Stimulated activated naive CD8-positive, alpha-beta T cell treated with anti-CD3 and anti-CD28 coated beads, Interleukin-15, amount 100 ng/mL, for 72 hours (primary cell): ENCODE data around the gene COL23A1.

Experiments
- ATAC-seq: fragments of 150-1000 bp; cut with Tn5 transposase; 2 replicates; pipeline ENCODE4 v1.10.0; 2021; ENCODE audit warnings: mild to moderate bottlenecking, moderate library complexity
- DNase-seq, 2 donors: peaks; one replicate each; pipeline ENCODE4 v3.0.0; 2021 to 2022
- H3K27ac Mint-ChIP-seq, 2 donors: one replicate each; pipeline ENCODE4 v1.8.0; 2022; ENCODE audit warnings: mild to moderate bottlenecking in 2 of 2, mixed read lengths in 2 of 2, moderate library complexity in 2 of 2
- H3K27me3 Mint-ChIP-seq: one replicate; pipeline ENCODE4 v1.8.0; 2022; ENCODE audit warnings: mixed read lengths
- H3K4me1 Mint-ChIP-seq: one replicate; pipeline ENCODE4 v1.8.0; 2022; ENCODE audit warnings: mild to moderate bottlenecking, mixed read lengths
- H3K4me3 Mint-ChIP-seq, 2 donors: one replicate each; pipeline ENCODE4 v1.8.0; 2022; ENCODE audit warnings: mild to moderate bottlenecking in 2 of 2, mixed read lengths in 2 of 2, moderate library complexity in 1 of 2
- H3K9me3 Mint-ChIP-seq, 2 donors: one replicate each; pipeline ENCODE4 v1.8.0; 2022; ENCODE audit warnings: mixed read lengths in 2 of 2

Gene COL23A1

DNA sequence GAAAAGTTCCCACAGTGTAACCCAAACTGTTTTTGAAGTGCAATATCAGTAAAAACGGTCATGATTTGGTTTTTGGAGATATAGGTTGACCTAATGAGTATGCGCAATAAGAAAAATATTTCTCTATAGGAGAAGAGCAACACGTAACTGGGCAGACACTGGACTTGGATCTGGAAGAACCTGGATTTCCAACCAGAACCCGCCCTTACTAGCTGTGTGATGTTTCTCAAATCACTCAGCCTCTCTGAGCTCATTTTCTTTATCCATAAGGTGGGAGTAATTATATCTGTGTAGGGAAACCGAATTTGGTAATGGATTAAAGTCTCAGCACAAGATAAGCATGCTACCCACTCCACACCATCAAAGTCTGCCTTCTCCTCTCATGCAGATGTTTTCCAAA is 169.1 kb downstream of the COL23A1 start:
- DNase-seq (no peak), ATAC-seq (no peak)
- Mint-ChIP-seq H3K4me3 (no peak overlapping the region), H3K4me1 (peaks cover 7% of the 10 kb centered on the region), H3K27me3 (peaks cover 8% of the 10 kb centered on the region), H3K9me3 (no peaks in the 10 kb centered on the region), H3K27ac (no peak overlapping the region)

DNA sequence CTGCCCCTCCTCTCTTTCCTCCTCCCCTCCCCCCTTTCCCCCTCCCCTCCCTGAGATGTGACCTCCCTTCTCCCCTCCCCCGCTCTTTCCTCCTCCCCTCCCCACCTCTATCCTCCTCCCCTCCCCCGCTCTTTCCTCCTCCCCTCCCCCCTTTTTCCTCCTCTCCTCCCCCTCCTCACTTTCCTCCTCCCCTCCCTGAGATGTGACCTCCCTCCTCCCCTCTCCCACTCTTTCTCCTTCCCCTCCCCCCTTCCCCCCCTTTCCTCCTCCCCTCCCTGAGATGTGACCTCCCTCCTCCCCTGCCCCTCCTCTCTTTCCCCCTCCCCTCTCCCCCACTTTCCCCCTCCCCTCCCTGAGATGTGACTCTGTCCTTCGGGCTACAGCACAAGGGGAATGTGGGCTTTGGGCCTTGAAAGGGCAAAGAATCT is 169.8 kb downstream of the COL23A1 start:
- no peak overlapping the region for H3K4me3 Mint-ChIP-seq
- no peak for ATAC-seq
- peaks cover 7% of the 10 kb centered on the region for H3K4me1 Mint-ChIP-seq

DNA sequence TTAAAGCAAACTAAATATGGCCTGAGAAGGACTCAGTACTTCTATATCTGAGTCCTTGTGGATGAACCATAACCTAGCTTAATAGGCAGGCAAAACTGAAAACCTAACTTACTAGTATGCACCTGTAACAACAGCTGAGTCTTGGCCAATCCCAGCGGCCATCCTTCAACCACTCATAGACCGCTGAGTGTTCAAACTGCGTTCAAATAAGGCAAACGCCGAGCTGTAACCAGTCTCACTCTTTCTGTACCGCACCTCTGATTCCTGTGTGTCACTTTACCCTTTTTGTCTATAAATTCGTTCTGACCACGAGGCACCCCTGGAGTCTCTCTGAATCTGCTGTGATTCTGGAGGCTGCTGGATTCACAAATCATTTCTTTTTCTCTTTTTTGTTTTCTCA is 170.5 kb downstream of the COL23A1 start:
- H3K4me1 Mint-ChIP-seq: peaks cover 7% of the 10 kb centered on the region

More for the DNA sequence above, 169.8 kb downstream of the COL23A1 start:
- Mint-ChIP-seq H3K27me3 (peaks cover 8% of the 10 kb centered on the region), H3K27ac (no peak overlapping the region), H3K9me3 (no peaks in the 10 kb centered on the region)
- peak in 1 of 2 donors; percentile 4 for DNase-seq

GRCh38 chr5:178419196-178419595 is 171.0 kb downstream of the COL23A1 start:
- DNase-seq (no peak), ATAC-seq (no peak)
- peaks cover 7% of the 10 kb centered on the region for H3K4me1 Mint-ChIP-seq
- H3K4me3 Mint-ChIP-seq: no peak overlapping the region
- H3K27me3 Mint-ChIP-seq: peaks cover 8% of the 10 kb centered on the region
- no peaks in the 10 kb centered on the region for H3K9me3 Mint-ChIP-seq
- no peak overlapping the region for H3K27ac Mint-ChIP-seq

More for the DNA sequence above, 170.5 kb downstream of the COL23A1 start:
- ATAC-seq (no peak), DNase-seq (no peak)
- H3K9me3 Mint-ChIP-seq: no peaks in the 10 kb centered on the region
- peaks cover 8% of the 10 kb centered on the region for H3K27me3 Mint-ChIP-seq
- no peak overlapping the region for H3K27ac Mint-ChIP-seq
- no peak overlapping the region for H3K4me3 Mint-ChIP-seq

GRCh38 chr5:178418471-178419010 is 171.7 kb downstream of the COL23A1 start:
- H3K27ac Mint-ChIP-seq: no peak overlapping the region
- no peaks in the 10 kb centered on the region for H3K9me3 Mint-ChIP-seq
- peaks cover 7% of the 10 kb centered on the region for H3K4me1 Mint-ChIP-seq
- DNase-seq (no peak), ATAC-seq (no peak)
- no peak overlapping the region for H3K4me3 Mint-ChIP-seq
- H3K27me3 Mint-ChIP-seq: peaks cover 8% of the 10 kb centered on the region

DNA sequence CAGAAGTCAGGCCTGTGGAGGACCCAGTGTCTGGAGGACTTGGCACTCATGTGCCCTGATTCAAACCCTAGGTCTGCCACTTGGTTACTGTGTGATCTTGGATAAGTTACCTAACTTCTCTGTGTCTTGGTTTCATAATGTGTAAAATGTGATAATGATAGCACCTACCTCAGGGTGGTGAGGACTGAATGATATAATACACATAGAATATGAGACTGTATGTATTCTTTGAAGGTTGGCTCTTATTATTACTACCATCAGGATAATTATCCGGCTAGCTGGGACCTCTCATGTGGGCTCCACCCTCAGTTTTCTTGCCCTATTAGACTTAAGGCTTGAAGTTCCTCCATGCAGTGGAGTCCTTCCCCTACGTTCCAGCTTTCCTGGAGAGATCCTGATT is 172.2 kb downstream of the COL23A1 start:
- Mint-ChIP-seq H3K27me3 (peaks cover 8% of the 10 kb centered on the region), H3K9me3 (no peaks in the 10 kb centered on the region), H3K4me1 (peaks cover 7% of the 10 kb centered on the region), H3K4me3 (no peak overlapping the region), H3K27ac (no peak overlapping the region)
- DNase-seq: no peak
- no peak for ATAC-seq

GRCh38 chr5:178417391-178417811 is 172.8 kb downstream of the COL23A1 start:
- H3K9me3 Mint-ChIP-seq: no peaks in the 10 kb centered on the region
- no peak for DNase-seq
- H3K4me1 Mint-ChIP-seq: peaks cover 7% of the 10 kb centered on the region
- no peak for ATAC-seq
- no peak overlapping the region for H3K27ac Mint-ChIP-seq
- H3K4me3 Mint-ChIP-seq: no peak overlapping the region
- peaks cover 8% of the 10 kb centered on the region for H3K27me3 Mint-ChIP-seq

- Mint-ChIP-seq H3K27ac (peak overlapping the region in 1 of 2 donors; percentile 42), H3K9me3 (no peaks in the 10 kb centered on the region), H3K4me1 (peaks cover 7% of the 10 kb centered on the region), H3K4me3 (no peak overlapping the region), H3K27me3 (peaks cover 8% of the 10 kb centered on the region)
- no peak for ATAC-seq
- no peak for DNase-seq
Measured at GRCh38 chr5:178416919-178417318, 173.3 kb downstream of the COL23A1 start.

- Mint-ChIP-seq H3K4me1 (peaks cover 7% of the 10 kb centered on the region), H3K27ac (peak overlapping the region in 1 of 2 donors; percentile 42), H3K4me3 (no peak overlapping the region), H3K9me3 (no peaks in the 10 kb centered on the region), H3K27me3 (peaks cover 8% of the 10 kb centered on the region)
- no peak for DNase-seq
- no peak for ATAC-seq
Measured at GRCh38 chr5:178416206-178416882, 173.8 kb downstream of the COL23A1 start.

GRCh38 chr5:178415353-178415752 is 174.8 kb downstream of the COL23A1 start:
- ATAC-seq: no peak
- H3K27ac Mint-ChIP-seq: no peak overlapping the region
- no peak for DNase-seq
- H3K4me1 Mint-ChIP-seq: peaks cover 7% of the 10 kb centered on the region
- no peak overlapping the region for H3K4me3 Mint-ChIP-seq
- H3K27me3 Mint-ChIP-seq: peaks cover 8% of the 10 kb centered on the region
- H3K9me3 Mint-ChIP-seq: no peaks in the 10 kb centered on the region

- Mint-ChIP-seq H3K4me3 (no peak overlapping the region), H3K4me1 (peaks cover 7% of the 10 kb centered on the region), H3K27ac (no peak overlapping the region), H3K27me3 (peaks cover 8% of the 10 kb centered on the region), H3K9me3 (no peaks in the 10 kb centered on the region)
- no peak for ATAC-seq
- no peak for DNase-seq
Measured at GRCh38 chr5:178413988-178414387, 176.2 kb downstream of the COL23A1 start.

DNA sequence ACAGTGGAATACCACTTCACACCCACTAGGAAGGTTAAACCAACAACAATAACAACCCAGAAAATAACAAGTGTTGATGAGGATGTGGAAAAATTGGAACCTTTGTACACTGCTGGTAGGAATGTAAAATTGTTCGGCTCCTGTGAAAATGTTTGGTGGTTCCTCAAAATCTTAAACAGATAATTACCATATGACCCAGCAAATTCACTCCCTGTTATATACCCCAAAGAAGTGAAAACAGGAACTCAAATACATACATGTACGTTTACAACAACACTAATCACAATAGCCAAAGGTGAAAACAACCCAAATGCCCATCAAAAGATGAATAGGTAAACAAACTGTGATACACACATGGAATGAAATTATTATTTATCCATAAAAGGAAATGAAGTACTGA is 179.1 kb downstream of the COL23A1 start:
- no peak for ATAC-seq
- Mint-ChIP-seq H3K27me3 (no peaks in the 10 kb centered on the region), H3K4me1 (no peaks in the 10 kb centered on the region), H3K9me3 (peaks cover 10% of the 10 kb centered on the region in 2 donors), H3K4me3 (no peak overlapping the region), H3K27ac (no peak overlapping the region)
- DNase-seq: no peak

DNA sequence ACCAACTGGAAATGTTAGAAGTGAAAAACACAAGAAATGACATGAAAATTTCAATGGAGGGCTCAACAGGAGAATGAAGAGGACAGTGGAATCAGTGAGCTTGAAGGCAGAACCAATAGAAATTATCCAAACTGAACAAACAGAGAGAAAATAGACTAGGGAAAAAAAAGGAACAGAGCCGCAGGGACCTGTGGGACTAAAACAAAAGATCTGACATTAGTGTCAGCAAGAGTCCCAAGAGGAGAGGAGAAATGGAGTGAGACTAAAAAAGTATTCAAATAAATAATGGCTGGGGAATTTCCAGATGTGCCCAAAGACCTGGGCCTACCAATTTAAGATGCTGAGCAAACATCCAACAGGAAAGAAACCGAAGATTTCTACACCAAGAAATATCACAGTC is 182.5 kb downstream of the COL23A1 start:
- H3K27me3 Mint-ChIP-seq: no peaks in the 10 kb centered on the region
- no peak overlapping the region for H3K4me3 Mint-ChIP-seq
- H3K4me1 Mint-ChIP-seq: no peaks in the 10 kb centered on the region
- no peak for ATAC-seq
- peaks cover 17 to 18% of the 10 kb centered on the region in 2 donors for H3K9me3 Mint-ChIP-seq
- DNase-seq: no peak
- H3K27ac Mint-ChIP-seq: no peak overlapping the region

DNA sequence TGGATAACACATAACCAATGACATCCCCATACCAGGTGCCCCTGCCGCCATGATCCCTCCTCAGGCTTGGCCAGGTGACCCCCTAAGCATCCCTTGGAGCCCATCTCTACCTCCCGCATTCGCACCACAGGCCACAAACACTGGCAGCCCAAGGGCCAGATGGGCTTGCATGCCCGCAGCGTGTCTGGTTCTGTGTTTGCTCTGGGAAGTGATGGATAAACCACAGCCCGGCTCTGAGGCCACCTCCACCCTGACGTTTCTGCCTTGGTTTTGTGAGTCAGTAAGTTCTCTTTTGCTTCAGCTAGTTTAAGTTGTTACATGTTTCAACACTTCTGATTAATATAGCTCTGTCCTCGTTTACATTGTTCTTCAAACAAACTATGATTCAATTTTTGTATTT is 185.2 kb downstream of the COL23A1 start:
- peaks cover 17 to 18% of the 10 kb centered on the region in 2 donors for H3K9me3 Mint-ChIP-seq
- no peak overlapping the region for H3K4me3 Mint-ChIP-seq
- H3K27me3 Mint-ChIP-seq: no peaks in the 10 kb centered on the region
- H3K27ac Mint-ChIP-seq: no peak overlapping the region
- DNase-seq (no peak), ATAC-seq (no peak)
- H3K4me1 Mint-ChIP-seq: no peaks in the 10 kb centered on the region

DNA sequence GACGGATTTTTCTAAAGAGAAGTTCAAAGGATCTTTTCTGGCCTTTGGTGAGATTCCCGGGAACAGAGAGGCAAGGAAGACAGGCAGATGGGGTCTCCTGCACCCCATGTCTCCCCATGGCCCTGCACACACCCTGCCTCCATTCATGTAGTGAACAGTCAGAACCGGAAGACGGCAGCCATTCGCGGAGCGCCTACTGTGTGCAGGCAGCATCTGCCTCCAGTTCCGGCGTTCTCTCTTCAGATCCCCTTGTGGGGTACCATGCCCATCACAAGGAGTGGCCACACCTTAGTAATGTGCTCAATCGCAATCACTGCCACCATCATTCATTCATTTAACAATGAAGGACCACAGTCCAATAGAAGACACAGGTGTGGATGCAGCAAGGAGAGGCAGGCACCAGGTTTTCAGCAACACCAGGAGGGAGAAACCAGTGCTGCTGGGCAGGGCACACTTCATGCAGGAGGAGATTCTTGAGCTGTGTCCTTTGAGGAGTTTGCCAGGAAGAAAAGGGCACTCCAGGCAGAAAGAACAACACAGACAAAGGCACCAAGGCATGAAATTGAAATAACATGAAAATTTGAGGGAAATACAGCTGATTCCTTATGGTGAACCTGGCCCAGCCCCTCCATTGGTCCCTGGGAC is 186.1 kb downstream of the COL23A1 start:
- H3K4me1 Mint-ChIP-seq: no peaks in the 10 kb centered on the region
- no peak overlapping the region for H3K27ac Mint-ChIP-seq

DNA sequence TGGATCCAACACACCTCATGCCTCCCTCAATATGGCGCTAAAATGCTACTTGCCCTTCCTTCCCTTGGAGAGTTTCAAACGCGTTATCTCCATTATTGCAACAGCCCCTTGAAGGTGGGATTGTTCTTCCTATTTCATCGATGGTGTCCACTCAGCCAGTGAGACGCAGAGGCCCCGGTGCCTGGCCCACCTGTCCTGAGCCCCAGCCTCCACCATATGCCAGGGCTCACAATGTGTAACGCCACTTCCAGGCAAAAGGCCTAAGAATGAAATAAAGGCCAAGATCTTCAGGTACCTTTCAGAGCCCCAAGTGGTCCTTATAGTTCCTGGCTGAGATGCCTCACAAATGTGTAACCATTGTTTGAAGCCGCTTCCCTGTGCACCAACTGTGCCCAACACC is 186.8 kb downstream of the COL23A1 start:
- no peak for ATAC-seq

More for the DNA sequence above, 186.1 kb downstream of the COL23A1 start:
- H3K9me3 Mint-ChIP-seq: peaks cover 17 to 18% of the 10 kb centered on the region in 2 donors
- H3K27me3 Mint-ChIP-seq: no peaks in the 10 kb centered on the region
- ATAC-seq (no peak), DNase-seq (no peak)
- H3K4me3 Mint-ChIP-seq: no peak overlapping the region

More for the DNA sequence above, 186.8 kb downstream of the COL23A1 start:
- H3K27me3 Mint-ChIP-seq: no peaks in the 10 kb centered on the region
- no peaks in the 10 kb centered on the region for H3K4me1 Mint-ChIP-seq
- no peak overlapping the region for H3K4me3 Mint-ChIP-seq
- no peak for DNase-seq
- H3K27ac Mint-ChIP-seq: no peak overlapping the region
- peaks cover 17 to 18% of the 10 kb centered on the region in 2 donors for H3K9me3 Mint-ChIP-seq
